HG02571 (cell line): ENCODE results near the gene CERS6.

ENCODE experiments used
- ATAC-seq: cut with Tn5 transposase; IDR thresholded peaks from one replicate; pipeline ENCODE4 v1.9.1; 2021; ENCODE audit warnings: mild to moderate bottlenecking, moderate library complexity; ENCODE audit not compliant: unreplicated experiment

CERS6 gene

GRCh38 chr2:168529054-168529833 lies 73.2 kb downstream of the CERS6 start:
- no peak for ATAC-seq

GRCh38 chr2:168529900-168530561 lies 74.0 kb downstream of the CERS6 start:
- no peak for ATAC-seq

- ATAC-seq = no peak
Observed at GRCh38 chr2:168530982-168531622, 75.0 kb downstream of the CERS6 start.

- ATAC-seq = no peak
Observed at GRCh38 chr2:168534926-168535325, 78.9 kb downstream of the CERS6 start.

- ATAC-seq = no peak
Observed at GRCh38 chr2:168536925-168537466, 80.9 kb downstream of the CERS6 start.

- no peak for ATAC-seq
Observed at GRCh38 chr2:168538133-168538532, 82.1 kb downstream of the CERS6 start.

GRCh38 chr2:168538534-168538933 lies 82.5 kb downstream of the CERS6 start:
- ATAC-seq = no peak

GRCh38 chr2:168539945-168540344 lies 83.9 kb downstream of the CERS6 start:
- no peak for ATAC-seq

- no peak for ATAC-seq
Observed at GRCh38 chr2:168541858-168542257, 85.8 kb downstream of the CERS6 start.

GRCh38 chr2:168543037-168543436 lies 87.0 kb downstream of the CERS6 start:
- ATAC-seq = no peak

GRCh38 chr2:168543935-168544334 lies 87.9 kb downstream of the CERS6 start:
- no peak for ATAC-seq

GRCh38 chr2:168545439-168546082 lies 89.5 kb downstream of the CERS6 start:
- no peak for ATAC-seq

GRCh38 chr2:168550670-168551069 lies 94.6 kb downstream of the CERS6 start:
- ATAC-seq = no peak

- ATAC-seq = peak; percentile 95
Observed at GRCh38 chr2:168552450-168552856, 96.4 kb downstream of the CERS6 start.

- ATAC-seq = no peak
Observed at GRCh38 chr2:168555283-168555682, 99.2 kb downstream of the CERS6 start.

- ATAC-seq = no peak
Observed at GRCh38 chr2:168559187-168559586, 103.1 kb downstream of the CERS6 start.

- peak; percentile 48 for ATAC-seq
Observed at GRCh38 chr2:168560817-168561499, 104.9 kb downstream of the CERS6 start.

- ATAC-seq = no peak
Observed at GRCh38 chr2:168561991-168562390, 105.9 kb downstream of the CERS6 start.

- ATAC-seq = no peak
Observed at GRCh38 chr2:168562971-168563370, 106.9 kb downstream of the CERS6 start.

- no peak for ATAC-seq
Observed at GRCh38 chr2:168564641-168565040, 108.6 kb downstream of the CERS6 start.

GRCh38 chr2:168565112-168565511 lies 109.0 kb downstream of the CERS6 start:
- no peak for ATAC-seq
